Right lobe of liver (tissue), 4 donors: Measurements from ENCODE around the gene GPC5.

Experiments
- POLR2A ChIP-seq: fragments of 450-650 bp; IDR thresholded peaks from one replicate; pipeline ENCODE4 v1.6.1; 2017; ENCODE audit warnings: antibody characterized with exemption, mild to moderate bottlenecking
- TF ChIP-seq, protein P1 (sequence below), 4 donors: fragments of 200-600 bp in 3 of 4; fragments of 450-650 bp in 1 of 4; IDR thresholded peaks; one replicate each; pipeline versions ENCODE4 v1.5.1 to v1.8.0; 2016 to 2022; ENCODE audit warnings: antibody characterized with exemption in 4 of 4, mild to moderate bottlenecking in 2 of 4
- donor health status: DM: no; HTN: no; CAD: no.
- donor health status: DM: no; HTN: no; CAD: no.
- donor health status: DM: no; HTN: yes; CAD: no.

DNA sequence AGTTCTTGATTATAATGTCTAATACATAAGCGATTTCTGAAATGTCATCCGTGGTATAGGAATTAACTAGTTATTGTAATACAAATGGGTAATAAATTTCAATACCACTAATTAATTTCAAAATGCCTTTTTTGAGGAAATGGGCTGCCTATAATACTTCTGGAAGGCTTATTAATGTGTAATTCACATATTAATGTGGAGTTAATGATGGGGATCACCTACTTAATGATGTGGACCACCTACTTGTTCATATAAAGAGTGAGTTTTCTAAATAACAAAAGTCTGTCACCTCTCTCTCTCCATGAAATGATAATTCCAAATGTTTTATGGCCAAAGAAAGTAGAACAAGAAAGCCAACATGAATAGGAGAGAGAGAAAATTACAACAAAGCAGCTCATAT, 914.4 kb downstream of the GPC5 start:
- TF ChIP-seq, protein P1, sequence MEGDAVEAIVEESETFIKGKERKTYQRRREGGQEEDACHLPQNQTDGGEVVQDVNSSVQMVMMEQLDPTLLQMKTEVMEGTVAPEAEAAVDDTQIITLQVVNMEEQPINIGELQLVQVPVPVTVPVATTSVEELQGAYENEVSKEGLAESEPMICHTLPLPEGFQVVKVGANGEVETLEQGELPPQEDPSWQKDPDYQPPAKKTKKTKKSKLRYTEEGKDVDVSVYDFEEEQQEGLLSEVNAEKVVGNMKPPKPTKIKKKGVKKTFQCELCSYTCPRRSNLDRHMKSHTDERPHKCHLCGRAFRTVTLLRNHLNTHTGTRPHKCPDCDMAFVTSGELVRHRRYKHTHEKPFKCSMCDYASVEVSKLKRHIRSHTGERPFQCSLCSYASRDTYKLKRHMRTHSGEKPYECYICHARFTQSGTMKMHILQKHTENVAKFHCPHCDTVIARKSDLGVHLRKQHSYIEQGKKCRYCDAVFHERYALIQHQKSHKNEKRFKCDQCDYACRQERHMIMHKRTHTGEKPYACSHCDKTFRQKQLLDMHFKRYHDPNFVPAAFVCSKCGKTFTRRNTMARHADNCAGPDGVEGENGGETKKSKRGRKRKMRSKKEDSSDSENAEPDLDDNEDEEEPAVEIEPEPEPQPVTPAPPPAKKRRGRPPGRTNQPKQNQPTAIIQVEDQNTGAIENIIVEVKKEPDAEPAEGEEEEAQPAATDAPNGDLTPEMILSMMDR (IDR thresholded peaks at IDR 0.05): no peak
- TF ChIP-seq POLR2A: no peak
